Measurements from ENCODE around the gene ABCB11. TPM values are rescaled to one million over a fixed set of nuclear protein-coding genes. Genes with fewer than 3 reads are reported as not detected.

ABCB11 gene
- total and polyA plus RNA-seq, 2 of the 4 experiments (the other 2 are of a cell fraction), result not detected

- ChIA-PET CTCF (interaction anchor here (0.6 kb wide), 1 partner anchor 1511 kb away, joined by 3 read pairs; no protein-coding TSS in a partner anchor), POLR2A (ENCODE audit: unreplicated experiment) (no interaction called here)
- Histone ChIP-seq H3K18ac (ENCODE audit: low read depth, low read length) (no peak overlapping the region), H3K27ac (ENCODE audit: insufficient read depth, low read length) (no peak overlapping the region), H4K20me1 (ENCODE audit: insufficient read depth, low read length) (no peaks in the 10 kb centered on the region), H3K4me2 (ENCODE audit: low read depth, low read length) (no peak overlapping the region), H3K14ac (replicated peaks; ENCODE audit: low read depth, low read length) (no peak overlapping the region), H3K4me3 (ENCODE audit: insufficient read depth, low read depth, low read length) (no peak overlapping the region), H3K9me1 (ENCODE audit: insufficient read depth, low read length) (no peaks in the 10 kb centered on the region), H3K9me3 (ENCODE audit: control insufficient read depth, insufficient read depth, low read length) (no peaks in the 10 kb centered on the region), H2AFZ (replicated peaks; ENCODE audit: low read length, poor library complexity) (no peak overlapping the region), H3K27me3 (ENCODE audit: control insufficient read depth, insufficient read depth, low read length) (no peaks in the 10 kb centered on the region), H3K4ac (ENCODE audit: low read depth, low read length) (no peak overlapping the region), H2BK20ac (ENCODE audit: low read depth, low read length) (no peak overlapping the region), H3K36me3 (ENCODE audit: control insufficient read depth, insufficient read depth, low read length) (no peaks in the 10 kb centered on the region), H4K91ac (ENCODE audit: insufficient read depth, low read depth, low read length) (no peak overlapping the region), H4K8ac (ENCODE audit: low read depth in 2 of 2, low read length in 2 of 2) (no peak overlapping the region), H2AK5ac (ENCODE audit: low read depth, low read length) (no peak overlapping the region), H3K79me1 (ENCODE audit: low read depth in 1 of 2, low read length in 2 of 2) (no peaks in the 10 kb centered on the region), H3K4me1 (ENCODE audit: control insufficient read depth, insufficient read depth, low read length) (no peaks in the 10 kb centered on the region), H2BK120ac (ENCODE audit: low read depth, low read length) (no peak overlapping the region), H2AK9ac (replicated peaks; ENCODE audit: low read depth, low read length, poor library complexity) (no peak overlapping the region), H3K23ac (ENCODE audit: low read depth, low read length) (no peak overlapping the region), H3K9ac (ENCODE audit: low read depth, low read length) (no peak overlapping the region), H3K56ac (ENCODE audit: extremely low read depth, insufficient read depth, low read length) (no peak overlapping the region), H2BK15ac (ENCODE audit: low read depth, low read length) (no peak overlapping the region), H2BK5ac (ENCODE audit: low read depth, low read length, poor library complexity, severe bottlenecking) (no peak overlapping the region), H4K5ac (ENCODE audit: low read depth, low read length) (no peak overlapping the region)
- ATAC-seq (ENCODE audit: low read depth) (no peak), DNase-seq (no peak)
- TF ChIP-seq CTCF (conservative IDR thresholded peaks at IDR 0.05; ENCODE audit: low read depth, low read length), result no peak
- TF ChIP-seq BHLHE40 (IDR thresholded peaks at IDR 0.05; ENCODE audit: low read depth, low read length), result no peak
- TF ChIP-seq MAZ (IDR thresholded peaks at IDR 0.05; ENCODE audit: borderline replicate concordance, low read depth, low read length), result no peak
- TF ChIP-seq RCOR1 (IDR thresholded peaks at IDR 0.05; ENCODE audit: insufficient replicate concordance, low read length), result no peak
- TF ChIP-seq RAD21 (IDR thresholded peaks at IDR 0.05; ENCODE audit: low read length), result no peak
- no peak for TF ChIP-seq NFE2L2 (IDR thresholded peaks at IDR 0.05; ENCODE audit: low read depth, low read length)
- no peak for TF ChIP-seq SMC3 (IDR thresholded peaks at IDR 0.05; ENCODE audit: low read depth, low read length)
- no peak for TF ChIP-seq CEBPB (IDR thresholded peaks at IDR 0.05; ENCODE audit: low read depth, low read length)
- no peak for TF ChIP-seq RFX5 (IDR thresholded peaks at IDR 0.05; ENCODE audit: low read depth, low read length)
- TF ChIP-seq MAFK (IDR thresholded peaks at IDR 0.05; ENCODE audit: low read depth, low read length), result no peak
- TF ChIP-seq MXI1 (IDR thresholded peaks at IDR 0.05; ENCODE audit: borderline replicate concordance, low read depth, low read length), result no peak
- TF ChIP-seq FOS (IDR thresholded peaks at IDR 0.05; ENCODE audit: low read depth, low read length), result no peak
- TF ChIP-seq CHD1 (IDR thresholded peaks at IDR 0.05; ENCODE audit: low read depth, low read length), result no peak
- no peak for TF ChIP-seq POLR2A (IDR thresholded peaks at IDR 0.05; ENCODE audit: low read depth, low read length)
- TF ChIP-seq USF2 (IDR thresholded peaks at IDR 0.05; ENCODE audit: low read depth, low read length), result no peak
- TF ChIP-seq ELK1 (IDR thresholded peaks at IDR 0.05; ENCODE audit: borderline replicate concordance, low read depth, low read length), result no peak
- WGBS, 2 experiments (ENCODE audit: extremely low coverage in 2 of 2, insufficient read length in 1 of 2), result no CpG with 5 or more reads among the region's 1 CpG
- no TSS peak for BruUV-seq (replicated peaks)
- intact Hi-C loops (cut with micrococcal nuclease), result no loop called here
- in situ Hi-C loops (cut with MboI; ENCODE audit: low sequenced_read_pairs), result no loop called here
- dilution Hi-C loops (cut with HindIII; ENCODE audit: low sequenced_read_pairs, unreplicated experiment), result no loop called here
Observed at GRCh38 chr2:168995744-168996143, 35.4 kb downstream of the ABCB11 start.

All from IMR-90 (cell line).